ENCODE results near the gene GNG13.

DNA sequence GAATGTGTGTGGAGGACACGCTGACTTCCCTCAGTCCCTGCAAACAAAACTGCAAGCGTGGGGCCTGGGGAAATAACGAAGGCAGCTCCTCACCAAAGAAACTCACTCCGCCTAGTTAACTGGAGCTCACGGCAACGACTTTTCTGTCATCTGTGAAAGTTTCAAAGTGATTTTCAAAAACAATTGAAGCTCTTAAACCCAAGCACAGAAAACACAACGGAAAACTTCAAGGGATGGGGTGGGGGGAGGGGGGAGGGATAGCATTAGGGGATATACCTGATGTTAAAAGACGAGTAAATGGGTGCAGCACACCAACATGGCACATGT is 3.2 kb upstream of the GNG13 start:
- TF ChIP-seq, protein P1, sequence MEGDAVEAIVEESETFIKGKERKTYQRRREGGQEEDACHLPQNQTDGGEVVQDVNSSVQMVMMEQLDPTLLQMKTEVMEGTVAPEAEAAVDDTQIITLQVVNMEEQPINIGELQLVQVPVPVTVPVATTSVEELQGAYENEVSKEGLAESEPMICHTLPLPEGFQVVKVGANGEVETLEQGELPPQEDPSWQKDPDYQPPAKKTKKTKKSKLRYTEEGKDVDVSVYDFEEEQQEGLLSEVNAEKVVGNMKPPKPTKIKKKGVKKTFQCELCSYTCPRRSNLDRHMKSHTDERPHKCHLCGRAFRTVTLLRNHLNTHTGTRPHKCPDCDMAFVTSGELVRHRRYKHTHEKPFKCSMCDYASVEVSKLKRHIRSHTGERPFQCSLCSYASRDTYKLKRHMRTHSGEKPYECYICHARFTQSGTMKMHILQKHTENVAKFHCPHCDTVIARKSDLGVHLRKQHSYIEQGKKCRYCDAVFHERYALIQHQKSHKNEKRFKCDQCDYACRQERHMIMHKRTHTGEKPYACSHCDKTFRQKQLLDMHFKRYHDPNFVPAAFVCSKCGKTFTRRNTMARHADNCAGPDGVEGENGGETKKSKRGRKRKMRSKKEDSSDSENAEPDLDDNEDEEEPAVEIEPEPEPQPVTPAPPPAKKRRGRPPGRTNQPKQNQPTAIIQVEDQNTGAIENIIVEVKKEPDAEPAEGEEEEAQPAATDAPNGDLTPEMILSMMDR (IDR thresholded peaks at IDR 0.05): no peak
- no peak for TF ChIP-seq POLR2A (IDR thresholded peaks at IDR 0.05)
